ENCODE measurements around the gene PDZD2.

GRCh38 chr5:31937226-31937625, 298.3 kb downstream of the PDZD2 start:
- TF ChIP-seq CTCF (conservative IDR thresholded peaks at IDR 0.05), result no peak
- no peak for TF ChIP-seq EZH2 (IDR thresholded peaks at IDR 0.05; ENCODE audit: low read depth)

All from PC-9 (cell line).